CD4-positive, alpha-beta T cell treated with Interleukin-2 at 100 ng/mL for 4 hours (primary cell): ENCODE measurements around the gene S100Z.
A peak's percentile ranks its signal among the peaks of the same experiment; 100 is the strongest.
"Not testable (repeated sequence)": the region's sequence is repeated elsewhere in the genome, so short reads cannot be mapped to it uniquely, and the experiment has no call there.

ENCODE experiments used
- DNase-seq: peaks from one replicate; pipeline ENCODE4 v3.0.0-alpha.2; 2020; ENCODE audit warnings: low spot score

Gene S100Z

DNA sequence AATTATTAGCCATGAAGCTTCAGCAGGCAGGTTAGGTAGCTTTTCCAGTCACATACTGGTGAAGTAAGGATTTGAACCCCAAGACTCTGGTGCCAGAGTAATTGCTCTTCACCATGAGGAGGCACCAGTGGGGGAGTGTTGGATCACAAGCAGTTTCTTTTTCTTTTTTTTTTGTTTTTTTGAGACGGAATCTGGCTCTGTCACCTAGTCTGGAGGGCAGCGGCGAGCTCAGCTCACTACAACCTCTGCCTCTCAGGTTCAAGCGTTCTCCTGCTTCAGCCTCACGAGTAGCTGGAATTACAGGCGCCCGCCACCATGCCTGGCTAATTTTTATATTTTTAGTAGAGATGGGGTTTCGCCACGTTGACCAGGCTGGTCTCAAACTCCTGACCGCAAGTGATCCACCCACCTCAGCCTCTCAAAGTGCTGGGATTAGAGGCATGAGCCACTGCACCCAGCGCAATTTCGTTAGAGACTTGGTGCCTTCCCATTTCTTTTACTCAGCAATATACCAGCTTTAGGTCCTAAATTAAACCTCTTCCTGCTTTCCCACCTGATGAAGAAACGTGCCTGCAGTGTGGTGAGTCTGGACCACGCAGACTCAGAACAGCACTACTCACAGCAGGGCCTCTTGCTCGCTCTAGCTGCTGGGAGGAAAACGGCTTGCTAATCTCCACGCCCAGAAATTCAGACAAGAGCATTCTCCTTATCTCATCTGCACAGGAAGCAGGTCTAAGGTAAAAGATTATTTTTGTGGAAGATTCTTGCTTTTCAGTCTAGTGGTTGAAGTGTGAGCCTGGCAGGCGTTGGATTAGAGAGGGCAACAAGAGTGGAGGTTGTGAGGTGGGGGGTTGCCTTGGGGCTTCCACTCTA lies at the start of gene S100Z:
TSS of gene S100Z (plus strand) at position 596 of the 873 bp plus-strand sequence. CDS start 25,346 bp downstream, outside the sequence.
- DNase-seq: peak; percentile 46

GRCh38 chr5:76800579-76800978 lies 49.2 kb upstream of the S100Z start:
- DNase-seq: no peak

DNA sequence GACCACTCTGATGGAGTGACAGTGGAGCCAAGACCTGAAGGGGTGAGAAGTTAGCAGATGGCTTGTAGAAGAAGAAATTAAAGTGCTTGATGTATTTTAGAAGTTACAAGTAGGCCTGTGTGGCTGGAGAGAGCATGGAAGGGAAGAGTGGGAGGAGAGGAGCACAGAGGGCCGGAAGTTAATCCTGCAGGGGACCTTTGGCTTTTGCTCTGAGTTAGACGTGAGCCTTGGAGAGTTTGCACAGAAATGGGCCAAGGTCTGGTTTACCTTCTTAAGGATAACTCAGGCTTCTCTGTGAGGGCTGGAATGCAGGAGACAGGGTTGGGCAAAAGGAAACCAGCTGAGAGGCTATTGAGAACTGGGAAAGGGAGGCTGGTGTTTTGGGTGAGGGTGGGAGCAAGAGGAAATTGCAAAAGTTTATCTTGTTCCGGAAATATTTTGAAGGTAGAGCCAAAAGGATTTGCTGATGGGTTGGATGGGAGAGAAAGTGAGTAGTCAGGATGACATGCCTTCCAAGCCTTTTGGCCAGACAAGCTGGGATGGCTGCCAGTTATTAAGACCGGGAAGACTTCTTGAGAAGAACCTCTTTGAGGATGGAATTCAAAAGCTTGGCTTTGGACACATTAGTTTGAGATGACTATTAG lies 48.5 kb upstream of the S100Z start:
- no peak for DNase-seq

- DNase-seq: no peak
Observed at GRCh38 chr5:76801803-76802195, 48.0 kb upstream of the S100Z start.

- DNase-seq: no peak
Observed at GRCh38 chr5:76804266-76804665, 45.5 kb upstream of the S100Z start.

DNA sequence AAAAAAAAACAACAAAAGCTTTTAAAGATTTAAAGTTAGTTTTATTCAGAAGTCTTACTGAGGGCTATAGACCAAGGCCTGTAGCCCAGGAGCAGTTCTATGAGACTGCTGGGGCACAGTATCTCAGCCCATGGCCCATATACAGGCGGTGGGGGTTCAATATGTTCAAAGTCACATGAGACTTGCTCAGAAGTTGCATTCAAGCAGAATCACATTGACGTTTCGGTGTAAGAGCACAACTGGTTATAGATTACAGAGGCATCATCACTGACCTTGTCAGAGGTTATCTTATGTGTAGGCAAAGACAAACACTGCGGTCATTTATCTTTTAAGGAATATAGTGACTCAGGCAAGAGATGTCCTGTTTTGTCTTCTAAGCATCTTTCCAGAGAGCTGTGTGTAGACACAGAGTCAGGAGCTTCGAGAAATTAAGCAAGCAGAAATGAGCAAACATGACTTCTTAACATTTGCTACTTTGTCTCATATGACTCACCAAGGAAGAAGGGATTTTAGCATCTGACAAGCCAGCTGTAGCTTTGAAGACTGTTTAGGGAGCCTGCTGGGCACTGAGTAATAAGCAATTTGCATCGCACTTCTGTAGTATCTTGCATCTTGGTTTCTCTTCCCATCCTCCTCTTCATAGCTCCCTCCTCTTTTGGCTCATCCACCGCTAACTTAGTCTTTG lies 43.9 kb upstream of the S100Z start:
- DNase-seq: no peak

- DNase-seq: no peak
Observed at GRCh38 chr5:76807296-76807695, 42.5 kb upstream of the S100Z start.

GRCh38 chr5:76808141-76808691 lies 41.6 kb upstream of the S100Z start:
- DNase-seq: no peak

DNA sequence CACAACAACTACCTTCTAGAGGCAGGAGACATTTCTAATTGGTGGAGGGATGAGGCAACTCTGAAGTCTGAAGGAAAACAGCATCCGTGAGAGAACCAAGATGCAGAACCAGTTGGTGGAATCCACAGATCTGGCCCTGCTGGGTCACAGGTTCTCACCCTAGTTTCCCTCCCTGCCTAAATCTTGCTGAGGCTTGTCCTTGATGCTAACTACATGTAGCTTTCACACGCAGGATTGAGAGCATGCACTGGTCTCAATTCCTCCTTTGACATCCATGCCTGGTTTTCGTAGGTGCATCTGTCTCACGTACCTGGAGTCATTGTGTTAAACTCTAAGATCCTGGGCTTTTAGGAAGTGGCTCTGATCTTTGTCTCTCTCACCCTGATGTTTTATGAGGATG lies 40.7 kb upstream of the S100Z start:
- no peak for DNase-seq

DNA sequence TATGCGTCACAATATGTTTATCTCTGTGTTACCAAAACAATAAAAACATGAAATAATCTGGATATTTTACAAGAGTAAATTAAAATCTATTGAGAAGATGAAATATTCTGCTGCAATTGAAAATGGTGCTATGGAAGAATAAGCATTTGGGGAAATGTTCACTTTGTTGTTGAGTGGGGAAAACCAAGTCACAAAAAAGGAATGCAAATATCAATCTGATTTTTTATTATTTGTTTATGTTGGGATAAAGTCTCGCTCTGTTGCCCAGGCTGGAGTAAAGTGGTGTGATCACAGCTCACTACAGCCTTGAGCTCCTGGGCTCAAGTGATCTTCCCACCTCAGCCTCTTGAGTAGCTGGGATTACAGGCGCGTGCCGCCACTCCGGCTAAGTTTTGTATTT lies 39.6 kb upstream of the S100Z start:
- DNase-seq: no peak

DNA sequence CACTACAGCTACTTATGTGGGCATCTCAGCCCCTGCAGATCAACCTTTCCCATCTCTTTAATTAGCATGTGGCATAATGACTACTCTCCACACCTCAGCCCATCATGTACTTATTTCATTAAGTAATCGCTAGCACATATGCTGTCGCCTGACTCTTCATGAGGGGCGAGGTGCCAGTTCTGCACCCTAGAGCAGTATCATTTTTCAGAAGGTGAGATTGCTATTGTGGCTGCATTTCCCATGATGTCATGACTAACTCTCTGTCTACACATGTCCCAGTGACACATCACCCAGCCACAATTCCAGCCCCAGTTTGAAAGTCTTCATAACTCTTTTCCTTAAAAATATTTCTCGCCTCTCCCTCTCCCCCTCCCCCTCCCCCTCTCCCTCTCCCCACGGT lies 38.6 kb upstream of the S100Z start:
- no peak for DNase-seq

DNA sequence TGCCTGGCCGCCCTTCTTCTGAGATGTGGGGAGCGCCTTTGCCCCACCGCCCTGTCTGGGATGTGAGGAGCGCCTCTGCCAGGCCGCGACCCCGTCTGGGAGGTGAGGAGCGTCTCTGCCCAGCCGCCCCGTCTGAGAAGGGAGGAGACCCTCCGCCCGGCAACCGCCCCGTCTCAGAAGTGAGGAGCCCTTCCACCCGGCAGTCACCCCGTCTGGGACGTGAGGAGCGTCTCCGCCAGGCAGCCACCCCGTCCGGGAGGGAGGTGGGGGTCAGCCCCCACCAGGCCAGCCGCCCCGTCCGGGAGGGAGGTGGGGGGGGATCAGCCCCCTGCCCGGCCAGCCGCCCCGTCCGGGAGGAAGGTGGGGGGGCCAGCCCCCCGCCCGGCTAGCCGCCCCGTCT lies 37.6 kb upstream of the S100Z start:
- DNase-seq: not testable (repeated sequence)

DNA sequence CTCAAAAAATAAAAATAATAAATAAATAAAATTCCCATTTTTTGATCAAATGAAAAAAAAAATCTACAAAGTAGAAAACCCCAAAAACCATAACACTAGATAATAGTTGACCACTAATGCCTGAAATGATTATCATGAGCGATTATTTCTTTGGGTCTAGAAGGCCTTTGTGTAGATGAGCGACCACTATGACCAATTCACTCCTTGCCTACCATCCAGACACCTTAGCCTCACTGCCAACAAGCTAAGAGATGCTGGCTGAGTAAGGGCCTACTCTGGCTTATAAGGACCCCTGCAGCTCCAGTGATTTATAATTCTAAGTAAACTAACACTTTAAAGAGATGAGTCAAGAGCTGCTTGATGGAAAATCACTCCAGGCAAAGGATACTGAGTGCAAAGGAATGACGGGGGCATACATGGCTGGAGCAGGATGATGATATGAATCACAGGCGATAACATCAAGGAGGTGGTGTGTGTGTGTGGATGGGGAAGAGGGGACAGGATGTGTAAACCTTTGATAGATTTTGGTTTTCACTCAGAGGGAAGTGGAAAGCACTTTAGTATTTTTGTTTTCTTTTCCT lies 35.7 kb upstream of the S100Z start:
- DNase-seq: no peak

DNA sequence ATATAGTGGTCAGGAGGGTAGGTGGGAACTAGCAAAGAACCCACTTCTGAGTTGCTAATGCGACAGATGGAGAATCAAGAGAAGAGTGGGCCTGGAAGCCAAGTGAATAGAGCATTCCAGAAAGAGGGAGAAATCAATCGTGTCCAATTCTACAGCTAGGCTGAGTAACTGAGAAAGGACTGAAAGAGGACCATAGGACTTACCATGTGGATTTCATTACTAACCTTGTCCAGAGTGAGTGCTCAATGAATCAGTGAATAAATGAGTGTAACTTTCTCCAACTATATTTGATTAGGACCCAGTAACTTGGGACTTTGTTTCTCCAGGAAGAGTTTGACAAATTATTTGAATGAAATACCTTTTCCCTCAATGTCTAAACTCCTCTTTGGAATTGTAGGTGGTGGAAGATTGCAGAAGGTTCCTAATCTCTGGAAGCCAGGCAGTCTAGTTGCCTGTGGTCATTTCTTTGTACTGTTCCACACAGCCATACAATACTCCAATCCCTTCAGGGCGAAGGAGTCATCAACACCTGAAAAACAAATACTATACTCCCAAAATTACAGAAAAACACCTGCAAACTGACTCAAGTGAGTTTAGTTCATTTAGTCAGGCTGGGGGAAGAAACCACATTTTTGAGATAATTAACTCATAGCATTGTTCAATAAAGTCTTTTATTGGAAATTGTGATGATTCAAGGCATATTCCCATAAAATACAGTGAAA lies 33.5 kb upstream of the S100Z start:
- no peak for DNase-seq

DNA sequence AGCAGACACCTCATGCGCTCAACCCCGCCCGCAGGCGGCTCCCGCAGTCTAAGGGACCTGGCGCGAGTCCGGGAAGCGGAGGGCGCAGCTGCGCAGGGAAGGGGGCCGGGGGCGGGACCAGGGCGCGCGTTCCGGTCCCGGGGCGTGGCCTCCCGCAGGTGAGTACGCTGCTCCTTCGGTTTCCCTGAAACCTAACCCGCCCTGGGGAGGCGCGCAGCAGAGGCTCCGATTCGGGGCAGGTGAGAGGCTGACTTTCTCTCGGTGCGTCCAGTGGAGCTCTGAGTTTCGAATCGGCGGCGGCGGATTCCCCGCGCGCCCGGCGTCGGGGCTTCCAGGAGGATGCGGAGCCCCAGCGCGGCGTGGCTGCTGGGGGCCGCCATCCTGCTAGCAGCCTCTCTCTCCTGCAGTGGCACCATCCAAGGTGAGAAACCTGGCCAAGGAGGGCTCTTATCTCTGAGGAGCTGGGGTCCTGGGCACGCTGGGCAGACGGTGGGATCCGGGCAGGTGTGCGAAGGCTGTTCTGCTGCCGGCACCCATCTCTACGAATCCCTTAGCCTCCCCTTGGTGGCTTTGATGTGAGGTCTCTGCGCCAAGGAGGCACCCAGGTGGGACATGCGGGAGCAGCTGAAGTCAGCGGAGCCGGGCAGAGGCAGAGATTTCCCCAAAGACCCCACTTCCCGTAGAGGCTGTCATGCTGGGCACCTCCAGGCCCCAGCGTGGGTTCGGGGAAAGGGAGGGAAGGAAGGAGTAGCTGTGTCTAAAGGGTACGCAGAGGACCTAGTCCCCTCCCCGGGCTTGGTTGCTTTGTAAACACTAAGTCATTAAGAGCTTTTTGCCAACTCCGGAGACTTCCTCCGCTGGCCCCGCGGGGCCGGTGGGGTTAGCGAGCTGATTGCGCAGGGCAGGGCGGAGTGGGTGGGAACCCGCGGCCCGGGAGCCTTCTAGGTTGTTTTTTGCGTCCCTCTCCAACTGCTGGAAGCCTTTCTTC lies 30.7 kb upstream of the S100Z start, which contains the start of gene F2RL1:
TSS of gene F2RL1 (plus strand) at position 187 of the 988 bp plus-strand sequence. CDS start at position 340, 153 bp downstream.
- DNase-seq: peak; percentile 44

GRCh38 chr5:76819851-76820525 lies 29.8 kb upstream of the S100Z start:
- DNase-seq: no peak

DNA sequence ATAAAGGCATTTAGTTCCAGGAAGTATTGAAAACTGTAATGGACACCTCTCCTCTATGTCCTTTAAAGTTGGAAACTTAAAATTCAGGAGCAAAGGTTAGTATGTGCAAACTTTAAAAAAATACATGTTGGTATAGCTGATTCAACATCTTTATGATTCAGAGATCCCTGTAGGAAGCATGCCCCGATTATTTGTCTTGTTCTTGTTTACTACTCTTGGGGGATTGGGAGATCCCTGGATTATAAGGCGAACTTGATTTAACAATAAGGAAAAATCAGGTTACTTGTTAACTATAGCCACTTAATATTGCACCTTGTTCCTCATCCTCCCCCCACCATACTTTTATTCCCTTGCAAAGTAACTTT lies 29.3 kb upstream of the S100Z start:
- DNase-seq: no peak

DNA sequence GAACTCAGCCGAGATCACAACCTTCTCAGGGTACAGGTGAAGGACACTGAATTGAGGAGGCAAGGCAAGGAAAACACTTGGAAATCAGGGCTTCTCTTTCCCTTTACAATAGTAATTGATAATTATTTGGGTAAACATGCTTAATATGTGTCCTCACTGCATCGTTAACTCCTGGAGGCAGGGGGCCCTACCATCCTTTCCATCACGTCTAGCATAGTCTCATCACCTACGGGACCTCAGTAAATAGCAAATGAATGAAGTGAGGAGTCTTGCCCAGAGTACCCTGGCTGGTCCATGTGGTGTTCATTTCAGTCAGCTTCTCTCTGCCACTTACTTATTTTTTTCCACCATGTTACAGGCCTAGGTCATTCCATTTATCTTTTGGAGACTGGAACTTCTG lies 28.7 kb upstream of the S100Z start:
- no peak for DNase-seq

DNA sequence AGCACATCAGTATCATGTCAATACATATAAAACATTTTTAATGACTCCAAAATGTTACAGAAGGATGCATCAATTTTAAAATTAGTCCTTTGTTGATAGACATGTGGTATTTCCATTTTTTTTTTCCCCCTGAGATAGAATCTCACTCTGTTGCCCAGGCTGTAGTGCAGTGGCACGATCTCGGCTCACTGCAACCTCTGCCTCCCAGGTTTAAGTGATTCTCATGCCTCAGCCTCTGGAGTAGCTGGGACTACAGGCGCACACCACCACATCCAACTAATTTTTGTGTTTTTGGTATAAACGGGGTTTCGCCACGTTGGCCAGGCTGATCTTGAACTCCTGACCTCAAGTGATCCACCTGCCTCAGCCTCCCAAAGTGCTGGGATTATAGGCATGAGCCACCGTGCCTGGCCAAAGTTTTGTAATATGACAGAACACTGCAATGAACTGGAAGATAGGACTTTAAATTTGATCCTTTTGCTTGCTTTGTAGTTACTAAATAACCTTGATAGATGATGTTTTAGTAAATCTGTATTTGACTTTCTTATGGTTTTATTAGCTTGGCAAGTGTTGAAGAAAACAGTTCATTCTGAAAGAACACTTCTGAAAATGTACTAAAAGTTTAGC lies 27.6 kb upstream of the S100Z start:
- DNase-seq: not testable (repeated sequence)
